OCI-LY1 (cell line): ENCODE results near the gene PLEKHA7.

Experiments used
- H2AFZ ChIP-seq: fragments of 200-600 bp; sonication (generic), shearing (Covaris generic); 2 replicates; pipeline ENCODE4 v1.6.0; 2014; ENCODE audit warnings: antibody characterized with exemption, mild to moderate bottlenecking, low read length
- H3F3A ChIP-seq: fragments of 200-600 bp; sonication (generic), shearing (Covaris generic); 2 replicates; pipeline ENCODE4 v1.6.0; 2014; ENCODE audit warnings: mild to moderate bottlenecking, antibody characterized with exemption, low read length, moderate library complexity; ENCODE audit not compliant: insufficient read depth
- H3K27ac ChIP-seq: fragments of 200-600 bp; sonication (generic); 2 replicates; pipeline ENCODE4 v1.5.1; 2014; ENCODE audit warnings: low read length, mixed run types, mild to moderate bottlenecking, low read depth; ENCODE audit not compliant: poor library complexity, severe bottlenecking
- H3K27me3 ChIP-seq: fragments of 200-600 bp; sonication (generic); 2 replicates; pipeline ENCODE4 v1.6.0; 2014; ENCODE audit warnings: antibody characterized with exemption, mild to moderate bottlenecking, low read length, moderate library complexity; ENCODE audit not compliant: insufficient read depth
- H3K36me3 ChIP-seq: fragments of 200-600 bp; sonication (generic); 2 replicates; pipeline ENCODE4 v1.6.1; 2014; ENCODE audit warnings: mild to moderate bottlenecking, antibody characterized with exemption, low read length, moderate library complexity, mixed read lengths; ENCODE audit not compliant: insufficient read depth
- H3K4me1 ChIP-seq: fragments of 200-600 bp; sonication (generic); 2 replicates; pipeline ENCODE4 v1.5.1; 2014; ENCODE audit warnings: mild to moderate bottlenecking, low read length, moderate library complexity; ENCODE audit not compliant: insufficient read depth, severe bottlenecking
- H3K4me2 ChIP-seq: fragments of 200-600 bp; sonication (generic), shearing (Covaris generic); 2 replicates; pipeline ENCODE4 v1.6.1; 2014; ENCODE audit warnings: low read length
- H3K4me3 ChIP-seq: fragments of 200-600 bp; sonication (generic); 2 replicates; pipeline ENCODE4 v1.5.1; 2014; ENCODE audit warnings: low read length, low read depth, mild to moderate bottlenecking, mixed read lengths; ENCODE audit not compliant: poor library complexity, severe bottlenecking
- H3K79me2 ChIP-seq: fragments of 200-600 bp; shearing (Covaris generic); 2 replicates; pipeline ENCODE4 v1.6.1; 2016; ENCODE audit warnings: mixed run types, low read length, mixed read lengths; ENCODE audit not compliant: insufficient read depth
- H3K9ac ChIP-seq: fragments of 200-600 bp; sonication (generic), shearing (Covaris generic); 2 replicates; pipeline ENCODE4 v1.6.1; 2014; ENCODE audit warnings: mild to moderate bottlenecking, low read length, mixed read lengths
- H3K9me2 ChIP-seq: fragments of 200-600 bp; sonication (generic), shearing (Covaris generic); 2 replicates; pipeline ENCODE4 v1.6.1; 2014; ENCODE audit warnings: low read depth, mild to moderate bottlenecking, low read length, mixed read lengths
- H3K9me3 ChIP-seq: fragments of 200-600 bp; shearing (Covaris generic); 2 replicates; pipeline ENCODE4 v1.6.1; 2014; ENCODE audit warnings: low read length, mixed read lengths
- H4K20me1 ChIP-seq: fragments of 200-600 bp; sonication (generic), shearing (Covaris generic); 2 replicates; pipeline ENCODE4 v1.6.0; 2016; ENCODE audit warnings: mild to moderate bottlenecking, low read length; ENCODE audit not compliant: insufficient read depth
- EZH2 ChIP-seq: fragments of 200-600 bp; sonication (generic), shearing (Covaris generic); IDR thresholded peaks from 2 replicates; pipeline ENCODE4 v1.8.0; 2017; ENCODE audit warnings: borderline replicate concordance, mixed run types, mild to moderate bottlenecking, antibody characterized with exemption, low read length, moderate library complexity, mixed read lengths
- TF ChIP-seq, protein P1 (sequence below): fragments of 200-600 bp; sonication (generic), shearing (Covaris generic); IDR thresholded peaks from 2 replicates; pipeline ENCODE4 v1.5.1; 2017; ENCODE audit warnings: mild to moderate bottlenecking, antibody characterized with exemption, low read length, moderate library complexity, mixed read lengths

The PLEKHA7 gene

GRCh38 chr11:16977994-16978315 lies 36.3 kb downstream of the PLEKHA7 start:
- H3K9ac ChIP-seq, result no peak overlapping the region
- no peaks in the 10 kb centered on the region for H3K9me2 ChIP-seq
- no peaks in the 10 kb centered on the region for H4K20me1 ChIP-seq
- no peaks in the 10 kb centered on the region for H3K79me2 ChIP-seq
- H3K27me3 ChIP-seq, result no peaks in the 10 kb centered on the region
- no peak overlapping the region for H2AFZ ChIP-seq
- no peaks in the 10 kb centered on the region for H3K4me1 ChIP-seq
- no peak overlapping the region for H3K4me3 ChIP-seq
- H3F3A ChIP-seq, result no peaks in the 10 kb centered on the region
- H3K4me2 ChIP-seq, result no peak overlapping the region
- no peak for TF ChIP-seq EZH2
- TF ChIP-seq, protein P1, sequence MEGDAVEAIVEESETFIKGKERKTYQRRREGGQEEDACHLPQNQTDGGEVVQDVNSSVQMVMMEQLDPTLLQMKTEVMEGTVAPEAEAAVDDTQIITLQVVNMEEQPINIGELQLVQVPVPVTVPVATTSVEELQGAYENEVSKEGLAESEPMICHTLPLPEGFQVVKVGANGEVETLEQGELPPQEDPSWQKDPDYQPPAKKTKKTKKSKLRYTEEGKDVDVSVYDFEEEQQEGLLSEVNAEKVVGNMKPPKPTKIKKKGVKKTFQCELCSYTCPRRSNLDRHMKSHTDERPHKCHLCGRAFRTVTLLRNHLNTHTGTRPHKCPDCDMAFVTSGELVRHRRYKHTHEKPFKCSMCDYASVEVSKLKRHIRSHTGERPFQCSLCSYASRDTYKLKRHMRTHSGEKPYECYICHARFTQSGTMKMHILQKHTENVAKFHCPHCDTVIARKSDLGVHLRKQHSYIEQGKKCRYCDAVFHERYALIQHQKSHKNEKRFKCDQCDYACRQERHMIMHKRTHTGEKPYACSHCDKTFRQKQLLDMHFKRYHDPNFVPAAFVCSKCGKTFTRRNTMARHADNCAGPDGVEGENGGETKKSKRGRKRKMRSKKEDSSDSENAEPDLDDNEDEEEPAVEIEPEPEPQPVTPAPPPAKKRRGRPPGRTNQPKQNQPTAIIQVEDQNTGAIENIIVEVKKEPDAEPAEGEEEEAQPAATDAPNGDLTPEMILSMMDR, result no peak
- no peak overlapping the region for H3K27ac ChIP-seq
- H3K36me3 ChIP-seq, result no peaks in the 10 kb centered on the region
- no peaks in the 10 kb centered on the region for H3K9me3 ChIP-seq

DNA sequence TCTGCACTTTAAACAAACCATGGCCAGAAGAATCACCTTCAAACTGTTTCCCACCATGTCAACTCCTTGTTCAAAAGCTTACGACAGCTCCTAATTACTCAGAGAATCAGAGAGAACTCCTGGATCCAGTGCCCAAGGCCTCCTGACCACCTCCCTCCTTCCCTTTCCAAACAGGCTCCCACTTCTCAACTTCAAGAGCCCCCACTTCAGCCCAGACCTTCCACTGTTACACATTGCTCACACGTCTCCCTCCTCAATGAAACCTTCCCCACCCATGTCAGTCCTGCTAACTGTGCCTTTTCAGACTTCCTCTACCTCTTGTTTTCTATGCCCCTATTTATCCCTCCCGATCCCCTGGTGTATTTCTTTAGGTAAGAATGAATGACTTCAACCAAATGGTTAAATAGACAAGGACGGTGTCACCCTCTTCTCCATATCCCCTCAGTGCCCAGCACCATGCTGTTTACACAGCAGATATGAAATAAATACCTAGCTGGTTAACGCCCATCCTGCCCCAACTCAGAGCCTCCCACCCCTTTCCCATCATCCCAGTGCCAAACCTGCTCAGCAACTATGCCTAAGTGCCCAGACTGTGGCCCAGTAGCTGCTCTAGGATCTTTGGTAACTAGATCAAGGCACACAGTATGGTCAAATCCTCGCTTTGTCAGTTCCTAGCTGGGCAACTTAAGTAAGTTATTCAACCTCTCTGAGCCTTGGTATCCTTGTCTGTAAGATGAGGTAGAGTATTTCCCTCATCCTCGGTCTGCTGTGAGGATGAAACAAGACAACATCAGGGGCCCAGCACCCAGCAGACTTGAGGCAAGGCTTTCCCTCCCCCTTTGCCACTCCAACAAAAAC lies 36.8 kb downstream of the PLEKHA7 start:
- no peak overlapping the region for H3K4me2 ChIP-seq
- H3K9me2 ChIP-seq, result no peaks in the 10 kb centered on the region
- H3K9me3 ChIP-seq, result no peaks in the 10 kb centered on the region
- no peak overlapping the region for H3K9ac ChIP-seq
- no peaks in the 10 kb centered on the region for H3K4me1 ChIP-seq
- no peaks in the 10 kb centered on the region for H3K27me3 ChIP-seq
- H3K4me3 ChIP-seq, result no peak overlapping the region
- H3F3A ChIP-seq, result no peaks in the 10 kb centered on the region
- no peaks in the 10 kb centered on the region for H3K79me2 ChIP-seq
- H4K20me1 ChIP-seq, result no peaks in the 10 kb centered on the region
- no peak overlapping the region for H3K27ac ChIP-seq
- H3K36me3 ChIP-seq, result no peaks in the 10 kb centered on the region
- no peak overlapping the region for H2AFZ ChIP-seq
- no peak for TF ChIP-seq EZH2
- TF ChIP-seq, protein P1, result no peak

GRCh38 chr11:16976379-16976778 lies 37.8 kb downstream of the PLEKHA7 start:
- no peaks in the 10 kb centered on the region for H3K36me3 ChIP-seq
- no peak overlapping the region for H2AFZ ChIP-seq
- no peaks in the 10 kb centered on the region for H4K20me1 ChIP-seq
- H3K27me3 ChIP-seq, result no peaks in the 10 kb centered on the region
- H3K4me1 ChIP-seq, result no peaks in the 10 kb centered on the region
- no peak overlapping the region for H3K9ac ChIP-seq
- no peaks in the 10 kb centered on the region for H3K79me2 ChIP-seq
- H3F3A ChIP-seq, result no peaks in the 10 kb centered on the region
- H3K4me2 ChIP-seq, result no peak overlapping the region
- no peaks in the 10 kb centered on the region for H3K9me2 ChIP-seq
- no peak overlapping the region for H3K4me3 ChIP-seq
- no peaks in the 10 kb centered on the region for H3K9me3 ChIP-seq
- no peak overlapping the region for H3K27ac ChIP-seq
- TF ChIP-seq EZH2, result no peak
- TF ChIP-seq, protein P1, result no peak
